ENCODE measurements around the gene SMIM9.

SMIM9 gene

DNA sequence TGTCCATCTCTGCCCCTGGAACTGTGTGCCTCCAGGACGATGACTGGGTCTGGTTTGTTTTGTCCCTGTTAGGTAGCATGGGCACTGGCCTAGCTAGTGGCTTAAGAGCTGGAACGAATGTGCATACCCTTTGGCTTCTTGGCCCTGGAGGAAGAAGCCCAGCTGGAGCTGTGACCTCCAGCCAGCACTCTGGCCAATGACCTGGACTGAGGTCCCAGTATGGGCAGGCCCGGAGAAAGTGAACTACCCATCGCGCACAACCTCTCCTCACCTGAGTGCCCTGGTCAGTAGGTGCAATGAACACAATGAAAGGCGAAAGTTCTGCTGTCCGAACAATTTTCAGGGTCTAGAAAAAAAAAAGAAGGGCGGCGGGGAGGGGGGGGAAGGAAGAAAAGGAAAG, 53.5 kb downstream of the SMIM9 start:
- no peak for DNase-seq (ENCODE audit: low read depth)

DNA sequence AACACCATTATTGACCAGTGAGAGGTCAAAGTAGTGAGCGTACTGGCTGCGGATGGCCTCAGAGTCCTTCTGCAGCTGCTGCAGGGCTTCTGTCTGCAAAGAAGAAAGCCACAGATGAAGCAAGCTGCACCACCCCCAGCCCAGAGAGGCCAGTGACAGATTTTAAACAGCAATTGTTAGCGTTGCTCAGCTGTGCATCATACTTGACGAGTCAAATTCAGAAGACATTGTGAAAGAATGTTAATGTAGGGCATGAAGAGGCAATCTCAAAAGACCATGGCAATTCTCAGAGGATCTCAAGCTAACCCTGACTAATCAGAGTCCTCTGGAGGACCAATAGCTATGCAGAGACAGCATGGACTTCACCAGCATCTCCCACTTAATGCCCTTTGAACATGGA, 55.2 kb downstream of the SMIM9 start:
- DNase-seq (ENCODE audit: low read depth): no peak

DNA sequence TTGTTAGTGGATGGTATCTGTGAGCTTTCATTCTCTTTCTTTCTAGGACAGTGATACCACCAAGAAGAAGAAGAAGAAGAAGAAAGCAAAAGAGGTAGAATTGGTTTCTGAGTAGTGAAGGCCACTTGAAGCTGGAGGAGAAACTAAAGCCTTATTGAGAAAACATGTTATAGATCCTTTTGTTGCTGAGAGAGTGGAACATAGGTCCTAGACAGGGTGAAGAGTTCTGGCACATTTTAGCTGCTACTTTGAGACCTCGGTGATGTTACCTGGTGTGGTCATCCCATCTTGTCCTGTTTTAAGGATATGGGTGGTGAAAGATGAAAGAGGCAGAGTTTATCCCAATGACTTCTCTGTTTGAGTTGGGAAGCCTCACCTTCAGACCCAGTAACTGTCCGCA, 57.7 kb downstream of the SMIM9 start:
- DNase-seq (ENCODE audit: low read depth): no peak

DNA sequence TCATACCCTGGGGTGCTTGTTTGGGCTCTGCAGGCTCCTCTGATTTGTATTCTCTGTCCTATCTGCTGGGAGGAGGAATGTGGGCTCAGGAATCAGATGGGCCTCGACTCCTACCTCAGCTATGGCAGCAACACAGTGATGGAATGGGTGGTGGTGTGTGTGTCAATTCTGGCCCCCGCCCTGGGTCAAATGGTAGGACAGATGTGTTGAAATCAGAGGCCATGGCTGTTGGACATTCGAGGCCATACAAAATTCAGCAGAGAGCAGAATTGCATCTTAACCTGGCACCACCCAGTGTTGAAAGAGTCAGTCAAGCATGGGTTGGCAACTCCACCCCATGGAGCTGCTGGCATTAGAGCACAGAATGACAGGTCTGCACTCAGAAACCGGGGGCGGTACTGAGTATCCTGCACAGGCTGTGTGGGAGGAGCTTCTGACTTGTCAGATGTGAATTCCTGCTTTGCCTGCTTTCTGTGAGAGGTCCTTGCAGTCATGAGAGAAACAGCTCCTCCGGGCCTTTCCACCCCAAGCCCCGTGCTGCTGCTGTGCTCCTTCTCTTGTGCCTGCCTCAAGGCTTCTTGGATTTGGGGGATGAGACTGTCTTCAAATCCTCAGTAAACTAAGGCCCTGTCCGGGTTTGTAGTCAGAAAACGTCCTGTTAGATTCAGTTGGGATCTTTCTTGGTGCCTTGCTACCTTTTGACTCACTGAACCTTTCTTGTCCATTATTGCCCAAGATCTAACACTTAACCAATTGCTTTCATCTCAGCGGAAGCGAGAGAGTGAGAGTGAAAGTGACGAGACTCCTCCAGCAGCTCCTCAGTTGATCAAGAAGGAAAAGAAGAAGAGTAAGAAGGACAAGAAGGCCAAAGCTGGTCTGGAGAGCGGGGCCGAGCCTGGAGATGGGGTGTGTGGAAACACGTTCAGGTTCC, 58.8 kb downstream of the SMIM9 start:
- DNase-seq (ENCODE audit: low read depth): no peak

DNA sequence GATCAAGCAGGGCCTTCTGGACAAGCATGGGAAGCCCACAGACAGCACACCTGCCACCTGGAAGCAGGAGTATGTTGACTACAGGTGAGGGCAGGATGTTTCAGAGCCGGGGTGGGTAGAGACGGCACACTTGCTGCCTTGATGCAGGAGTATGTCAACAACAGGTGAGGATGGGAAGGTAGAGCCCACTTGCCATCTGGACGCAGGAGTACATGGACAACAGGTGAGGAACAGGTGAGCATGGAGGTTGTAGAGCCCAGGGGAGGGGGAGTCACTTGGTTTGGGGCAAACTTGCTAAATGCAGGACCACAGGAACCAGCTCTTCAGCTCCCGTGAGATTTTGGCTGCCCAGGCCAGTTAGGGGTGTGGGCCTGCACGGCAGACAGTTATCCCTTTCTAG, 59.8 kb downstream of the SMIM9 start:
- DNase-seq (ENCODE audit: low read depth): no peak

Data from activated T-cell treated with anti-CD3 and anti-CD28 coated beads for 1 hour (primary cell).